Stimulated activated naive CD4-positive, alpha-beta T cell (primary cell): ENCODE results near the gene SEMA6D.
"Not testable (repeated sequence)": the region's sequence is repeated elsewhere in the genome, so short reads cannot be mapped to it uniquely, and the experiment has no call there.

Experiments
- DNase-seq, 6 experiments: peaks; one replicate each; lab custom pipeline; 2025; lab: John Stamatoyannopoulos, UW

SEMA6D gene

DNA sequence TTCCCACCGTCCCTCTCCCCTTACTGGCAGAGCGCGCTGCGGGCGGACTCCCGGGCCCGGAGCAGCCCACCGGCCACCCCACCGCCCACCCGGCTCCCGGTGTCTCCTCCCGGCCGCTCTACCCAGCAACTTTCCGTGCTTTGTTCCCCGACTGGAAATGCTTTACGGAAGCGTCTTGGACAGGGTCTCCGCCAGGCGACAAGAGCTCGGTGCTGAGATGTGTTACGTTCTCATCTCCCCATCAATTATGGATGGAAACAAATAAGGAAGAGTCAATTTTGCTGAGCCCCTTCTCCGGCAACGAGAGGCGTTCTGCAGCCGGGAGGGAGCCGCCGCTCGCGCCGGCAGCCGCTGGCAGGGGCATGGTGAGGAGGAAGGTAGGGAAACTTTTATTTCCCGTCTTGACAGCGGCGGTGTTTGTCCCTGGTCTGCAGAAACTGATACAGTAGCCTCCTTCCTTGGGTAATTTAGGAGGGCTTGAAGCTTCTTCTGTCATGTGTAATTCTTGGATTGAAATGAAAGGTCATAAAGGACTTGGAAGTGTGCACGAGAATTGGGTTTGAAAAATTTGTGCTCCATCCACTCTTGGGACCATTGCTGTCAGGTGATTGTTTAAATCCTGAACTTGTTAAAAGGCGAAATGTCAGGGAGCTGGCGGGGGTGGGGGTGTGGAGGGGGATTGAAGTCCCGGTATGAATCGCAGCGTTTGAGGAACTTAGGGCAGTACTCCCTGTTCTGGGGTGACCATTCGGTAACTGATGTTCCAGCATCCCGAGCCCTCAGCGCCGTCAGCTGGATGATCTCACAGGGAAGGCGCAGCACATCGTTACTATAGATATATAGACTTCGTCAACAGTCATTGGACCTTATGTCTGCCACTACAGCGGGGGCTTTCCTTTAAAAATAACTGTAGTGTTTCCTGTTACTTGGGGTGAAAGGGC lies 1.5 kb downstream of the SEMA6D start:
- DNase-seq, result no peak

DNA sequence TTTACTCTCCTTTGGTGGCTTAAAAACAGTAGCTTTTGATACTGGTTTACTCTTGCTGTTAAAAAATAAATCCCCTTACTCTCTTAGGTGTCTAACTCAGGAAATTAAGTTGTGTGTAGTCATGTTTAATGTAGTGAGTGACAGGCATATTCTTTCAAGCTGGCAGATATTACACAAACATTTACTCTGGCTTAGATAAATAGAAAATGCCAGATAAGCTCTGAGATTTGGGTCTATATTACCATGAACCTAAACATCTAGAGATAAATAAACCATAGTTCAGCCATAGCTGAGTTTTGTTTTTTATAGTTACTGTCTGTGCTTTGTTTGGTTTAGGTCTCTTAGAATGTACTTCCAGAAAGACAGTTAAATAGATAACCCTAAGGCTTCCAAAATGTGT lies 2.4 kb downstream of the SEMA6D start:
- no peak for DNase-seq

DNA sequence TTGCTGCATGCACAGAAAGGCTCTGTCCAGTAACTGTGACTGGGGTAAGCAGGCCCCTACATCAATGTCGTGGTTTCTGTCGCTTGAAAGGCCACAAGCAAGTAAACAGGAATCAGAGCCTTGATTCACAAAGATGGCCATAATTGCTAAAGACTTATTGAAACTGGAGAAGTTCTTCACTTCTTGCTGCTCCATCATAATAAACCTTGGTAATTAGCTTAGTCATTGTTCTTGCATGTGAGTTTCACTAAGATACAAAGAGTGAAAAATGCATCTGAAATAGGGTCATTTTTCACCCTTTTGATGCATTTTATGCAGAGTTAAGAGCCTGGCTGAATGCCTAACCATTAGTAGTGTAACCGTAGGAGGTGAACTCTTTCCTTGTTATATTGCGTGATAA lies 3.2 kb downstream of the SEMA6D start:
- no peak for DNase-seq

DNA sequence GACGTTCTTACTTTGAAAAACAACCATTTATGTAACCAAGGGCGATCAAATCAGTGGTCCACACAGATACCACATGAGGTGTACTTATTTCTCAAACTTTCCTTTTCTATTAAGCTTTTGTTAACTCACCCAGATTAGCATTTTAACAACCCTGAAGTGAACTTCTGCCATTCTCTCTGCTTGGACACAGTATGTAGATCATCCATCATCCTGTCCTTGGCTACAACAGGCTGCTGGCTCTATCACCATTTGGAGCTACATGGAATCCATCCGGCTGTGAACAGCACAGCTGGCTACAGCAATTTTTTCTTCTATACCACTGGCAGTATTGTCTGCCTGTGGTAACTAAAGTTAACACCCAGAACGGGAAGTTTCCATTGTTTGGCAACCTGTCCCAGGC lies 4.4 kb downstream of the SEMA6D start:
- no peak for DNase-seq

DNA sequence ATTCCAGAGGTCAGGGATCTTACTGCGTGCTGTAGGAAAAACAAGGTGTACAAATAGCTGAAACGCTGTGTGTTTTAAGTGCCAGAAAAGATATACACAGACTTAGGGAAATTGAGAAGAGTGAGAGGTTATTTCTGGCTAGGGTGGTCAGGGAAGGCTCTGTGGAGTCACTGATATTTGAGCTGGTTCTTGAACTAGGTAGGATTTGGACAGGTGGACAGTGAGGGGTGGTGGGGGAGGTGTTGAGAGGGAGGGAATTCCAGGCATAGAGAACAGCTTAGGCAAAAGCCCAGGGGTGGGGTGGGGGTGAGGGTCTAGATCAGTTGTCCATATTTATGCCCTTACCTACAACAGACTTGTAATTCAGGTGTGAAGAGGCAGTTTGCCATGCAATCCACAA lies 7.0 kb downstream of the SEMA6D start:
- DNase-seq, result no peak

DNA sequence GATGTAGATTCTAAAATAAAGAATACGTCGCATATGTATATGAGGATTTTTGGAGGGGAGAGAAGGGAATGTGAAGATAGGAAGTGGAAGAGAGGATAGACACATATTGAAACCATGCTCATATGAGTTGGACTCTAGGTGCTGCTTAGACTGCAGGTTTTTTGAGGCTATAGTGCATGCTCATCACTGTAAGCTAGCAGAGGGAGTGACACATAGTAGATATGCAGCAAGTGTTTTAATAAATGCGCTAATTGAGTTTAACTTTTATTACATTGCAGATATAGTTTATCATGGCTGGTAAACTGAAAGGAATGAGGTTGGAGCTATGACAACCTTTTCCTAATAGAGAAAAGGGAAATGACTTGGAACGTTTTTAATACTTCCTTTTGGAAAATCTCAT lies 7.7 kb downstream of the SEMA6D start:
- DNase-seq, result no peak

DNA sequence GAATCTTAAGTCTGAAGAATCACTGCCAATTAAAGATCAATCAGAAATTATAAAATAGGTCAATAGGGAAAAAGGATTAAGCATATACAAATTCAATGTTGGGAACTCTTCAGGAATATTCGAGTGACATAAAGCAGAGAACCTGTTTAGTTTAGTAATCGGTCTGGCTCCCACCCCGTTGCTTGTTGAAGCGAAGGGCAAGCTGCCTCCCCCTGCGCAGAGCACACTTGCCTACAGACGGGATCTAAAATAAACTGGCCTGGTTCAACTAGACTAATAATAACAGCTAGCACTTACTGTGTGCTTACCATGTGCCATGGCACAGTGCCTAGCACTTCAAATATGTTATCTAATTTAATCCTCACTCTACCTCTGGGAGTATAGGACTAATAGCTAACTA lies 8.6 kb downstream of the SEMA6D start:
- no peak for DNase-seq

DNA sequence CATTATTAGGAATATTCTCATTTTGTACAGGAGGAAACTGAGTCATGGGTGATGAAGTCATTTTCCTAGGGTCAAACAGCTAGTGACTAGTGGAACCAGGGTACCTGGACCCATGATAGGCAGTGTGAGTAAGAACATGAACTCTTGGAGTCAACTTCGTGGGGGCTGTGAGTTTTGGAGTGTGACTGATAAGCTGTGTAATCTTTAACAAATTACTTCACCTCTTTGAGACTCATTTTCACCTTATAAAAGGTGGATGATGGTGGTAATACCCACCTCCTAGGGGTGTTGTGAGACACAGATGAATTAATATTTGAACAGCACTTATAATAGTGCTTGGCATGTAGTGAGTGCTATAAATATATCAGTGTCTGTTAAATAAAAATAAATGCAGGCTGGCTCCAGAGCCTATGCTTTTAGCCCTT lies 9.1 kb downstream of the SEMA6D start:
- DNase-seq, result no peak

DNA sequence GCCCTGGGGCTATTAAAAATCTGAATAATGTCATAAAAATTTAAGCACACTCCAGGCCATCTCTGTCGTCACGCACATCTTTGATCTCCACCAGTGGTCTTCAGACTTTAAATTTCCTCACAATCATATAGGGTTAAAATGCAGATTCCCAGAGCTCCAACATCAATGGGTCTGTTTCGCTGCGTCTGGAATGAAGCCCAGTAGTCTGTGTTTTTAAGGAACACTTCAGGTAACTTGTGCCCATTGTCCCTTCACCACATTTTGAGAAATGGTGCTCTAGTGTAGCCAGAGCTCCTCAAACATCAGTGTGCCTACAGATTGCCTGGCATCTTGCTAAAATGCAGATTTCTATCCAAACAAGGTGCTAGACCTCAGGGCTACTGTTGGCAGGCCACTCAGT lies 9.8 kb downstream of the SEMA6D start:
- DNase-seq, result no peak

DNA sequence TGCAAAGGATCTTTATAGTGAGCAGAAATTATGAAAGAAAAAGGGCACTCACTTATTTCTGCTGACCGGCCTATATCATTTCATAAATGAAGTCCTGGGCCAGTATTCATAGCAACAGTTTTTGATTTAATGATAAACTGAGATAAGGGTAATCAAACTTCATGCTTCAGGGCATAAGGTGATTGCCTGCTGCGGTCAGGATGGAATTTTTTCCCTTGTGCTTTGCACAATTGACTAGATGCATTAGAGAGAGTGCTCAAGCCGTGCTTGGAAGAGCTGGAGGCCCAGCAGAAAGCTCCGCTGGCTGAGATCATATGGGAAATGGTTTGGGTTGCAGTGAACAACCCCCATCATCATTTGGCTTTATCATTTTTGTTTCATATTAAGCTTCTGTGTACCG lies 10.4 kb downstream of the SEMA6D start:
- no peak for DNase-seq

DNA sequence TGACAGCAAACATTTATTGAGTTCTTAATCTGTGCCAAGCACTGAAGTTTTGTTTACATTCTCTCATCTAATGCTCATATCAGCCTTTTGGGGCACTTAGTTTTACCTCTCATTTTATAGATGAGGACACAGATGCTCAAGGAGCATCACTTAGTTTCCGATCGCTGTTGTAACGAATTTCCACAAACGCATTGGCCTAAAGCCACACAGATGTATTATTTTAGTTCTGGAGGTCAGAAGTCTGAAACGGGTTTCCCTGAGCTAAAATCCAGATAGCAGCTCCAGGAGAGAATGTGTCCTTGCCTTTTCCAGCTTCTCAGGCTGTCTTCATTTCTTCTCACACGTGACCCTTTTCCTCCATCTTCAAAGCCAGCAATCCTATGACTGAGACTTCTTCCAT lies 11.1 kb downstream of the SEMA6D start:
- no peak for DNase-seq

DNA sequence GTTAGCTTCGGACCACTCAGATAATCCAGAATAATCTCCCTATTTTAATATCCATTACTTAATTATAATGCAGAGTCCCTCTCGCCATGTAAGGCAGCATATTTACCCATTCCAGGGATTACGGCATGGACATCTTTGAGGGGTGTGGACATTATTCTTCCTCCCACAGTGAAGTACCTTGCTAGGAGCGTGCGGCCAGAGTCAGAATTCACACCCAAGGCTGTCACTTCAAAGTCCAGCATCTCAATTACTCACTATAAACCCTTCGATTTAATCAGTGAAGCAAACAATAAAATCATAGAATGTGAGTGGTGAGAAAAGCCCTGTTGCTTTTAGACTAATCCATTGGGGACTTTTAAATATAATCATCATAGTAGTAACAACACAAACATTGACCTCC lies 11.6 kb downstream of the SEMA6D start:
- DNase-seq, result no peak

DNA sequence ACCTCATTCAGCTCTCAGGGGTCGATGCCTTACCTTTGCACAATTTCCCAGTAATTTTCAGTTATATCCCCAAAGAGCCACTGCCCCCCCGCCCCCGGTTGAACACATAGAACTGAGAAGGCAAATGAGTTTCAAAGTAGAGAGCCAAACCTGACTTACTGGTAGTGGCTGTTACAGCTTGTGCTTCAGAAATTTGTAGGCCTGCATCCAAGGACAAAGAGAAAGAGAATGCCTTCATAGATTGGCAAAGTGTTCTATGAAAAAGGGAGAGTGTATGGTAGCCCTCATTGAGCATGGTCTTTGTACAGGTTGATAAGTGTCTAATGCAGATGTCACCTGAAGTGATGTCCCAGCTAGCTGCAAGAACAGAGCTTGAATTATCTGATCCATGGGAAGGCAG lies 13.9 kb downstream of the SEMA6D start:
- DNase-seq, result no peak

DNA sequence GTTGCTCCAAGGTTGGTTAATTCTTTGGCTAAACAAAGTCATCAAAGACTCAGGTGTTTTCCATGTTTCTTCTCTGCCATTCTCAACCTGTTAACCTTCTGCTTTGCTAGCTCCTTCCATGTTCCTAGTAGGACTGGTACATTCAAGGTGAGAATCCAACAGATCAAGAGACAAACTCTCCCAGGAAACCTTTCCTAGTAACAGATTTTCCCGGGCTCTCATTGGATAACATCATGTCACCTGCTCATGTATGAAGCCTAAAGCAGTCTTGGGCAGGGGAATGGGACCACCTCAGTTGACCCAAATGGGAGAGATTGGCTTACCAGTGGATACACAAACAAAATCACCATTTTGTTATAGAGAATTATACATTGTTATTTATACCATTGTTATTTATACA lies 14.9 kb downstream of the SEMA6D start:
- no peak for DNase-seq

DNA sequence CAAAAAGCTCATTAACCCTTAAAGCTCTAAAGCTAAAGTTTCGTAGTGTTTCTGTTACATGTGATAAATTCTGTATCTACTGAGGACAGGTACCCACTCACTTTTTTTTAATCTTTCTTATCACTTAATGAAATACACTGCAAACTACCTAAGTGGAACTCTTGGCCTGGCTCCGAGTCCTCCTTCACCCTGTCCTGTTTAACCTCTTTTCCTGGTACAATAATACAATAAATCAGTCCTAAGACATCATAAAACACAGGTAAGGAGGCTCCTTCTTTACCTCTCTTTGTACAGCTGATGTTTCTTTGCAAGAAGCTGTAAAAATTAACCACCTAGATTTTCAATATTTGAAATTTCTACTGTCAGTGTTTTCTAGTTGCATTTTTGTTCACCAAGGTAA lies 15.8 kb downstream of the SEMA6D start:
- no peak for DNase-seq

DNA sequence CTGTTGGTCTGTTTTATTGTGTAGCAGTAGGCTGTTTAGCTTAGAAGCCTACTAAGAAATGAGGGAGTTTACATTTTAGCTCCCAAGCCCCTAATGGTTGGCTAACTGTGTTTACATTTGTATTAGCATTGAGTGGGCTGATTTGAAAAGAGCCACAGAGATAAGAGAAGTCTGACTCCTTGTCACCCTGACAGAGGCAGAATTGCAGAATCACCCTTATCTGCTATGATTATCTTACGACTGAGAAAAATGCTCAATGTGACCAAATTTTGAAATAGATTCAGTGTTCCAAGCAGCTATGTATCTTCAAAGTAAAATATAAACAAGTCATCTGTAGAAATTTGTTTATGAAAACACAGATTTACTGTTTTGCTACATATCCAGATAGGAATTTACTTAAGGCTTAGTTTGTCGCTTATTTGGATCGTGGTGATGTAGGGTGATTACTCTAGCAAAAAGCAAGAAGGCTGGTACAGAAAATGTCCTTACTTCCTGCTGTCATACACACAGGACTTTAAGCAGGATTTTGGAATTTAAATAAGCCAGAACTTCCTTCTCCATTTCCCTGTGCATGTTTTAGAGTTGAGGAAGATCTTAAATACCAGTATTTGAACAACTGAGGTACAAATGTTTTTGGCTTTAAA lies 19.0 kb downstream of the SEMA6D start:
- no peak for DNase-seq

DNA sequence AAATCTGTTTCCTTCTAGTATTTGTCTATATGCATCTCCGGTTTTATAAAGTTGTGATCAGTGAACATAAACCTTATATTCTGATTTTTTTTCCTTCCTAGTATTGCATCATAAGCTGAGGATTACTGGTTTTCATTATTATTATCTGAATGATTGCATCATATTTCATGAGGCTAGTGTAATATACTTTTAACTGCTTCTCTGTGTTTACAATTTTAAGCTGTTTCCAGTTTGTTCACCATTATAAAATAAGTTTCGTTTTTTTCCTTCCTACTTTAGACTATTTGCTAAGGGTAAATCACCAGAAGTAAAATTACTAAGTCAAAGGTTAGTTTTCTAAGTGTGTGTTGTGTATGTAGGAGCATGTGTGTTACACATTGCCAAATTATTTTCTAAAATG lies 20.2 kb downstream of the SEMA6D start:
- DNase-seq, result no peak

DNA sequence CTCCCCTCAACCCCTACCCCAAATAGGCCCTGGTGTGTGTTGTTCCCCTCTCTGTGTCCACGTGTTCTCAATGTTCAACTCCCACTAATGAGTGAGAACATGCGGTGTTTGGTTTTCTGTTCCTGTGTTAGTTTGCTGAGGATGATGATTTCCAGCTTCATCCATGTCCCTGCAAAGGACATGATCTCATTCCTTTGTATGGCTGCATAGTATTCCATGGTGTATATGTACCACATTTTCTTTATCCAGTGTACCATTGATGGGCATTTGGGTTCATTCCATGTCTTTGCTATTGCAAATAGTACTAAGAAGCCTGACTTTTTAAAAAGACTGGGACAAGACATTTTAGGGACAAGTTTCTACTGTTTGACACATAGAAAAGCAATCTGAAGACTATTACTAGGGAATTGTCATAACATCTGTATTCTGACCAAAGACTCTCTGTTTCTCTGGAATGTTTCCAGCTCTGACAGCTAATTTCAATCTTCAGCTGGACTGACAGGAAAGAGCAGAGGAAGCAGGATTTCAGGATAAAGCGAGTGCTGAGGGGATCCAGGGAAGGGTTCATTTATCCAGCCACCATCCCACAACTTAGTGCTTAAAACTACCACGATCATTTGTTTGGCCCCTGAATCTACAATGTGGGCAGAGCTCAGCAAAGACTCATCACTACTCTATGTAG lies 21.0 kb downstream of the SEMA6D start:
- DNase-seq, result not testable (repeated sequence)

DNA sequence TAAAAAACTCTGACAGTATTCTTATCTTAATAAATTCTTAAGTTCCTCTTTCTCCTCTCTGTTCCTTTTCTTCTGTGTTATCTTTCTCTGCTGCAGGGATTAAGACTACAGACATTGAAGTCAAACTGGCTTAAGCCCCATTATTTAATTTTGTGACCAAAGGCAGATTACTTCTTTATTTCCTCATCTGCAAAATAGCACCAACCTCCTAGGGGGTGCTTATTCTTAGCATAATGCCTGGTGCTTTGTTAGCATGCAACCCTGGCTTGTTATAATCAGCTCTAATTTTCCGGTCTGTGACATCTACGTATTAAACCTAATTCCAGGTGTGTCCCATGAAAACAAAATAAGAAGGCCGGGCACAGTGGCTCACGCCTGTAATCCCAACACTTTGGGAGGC lies 23.8 kb downstream of the SEMA6D start:
- DNase-seq, result no peak

DNA sequence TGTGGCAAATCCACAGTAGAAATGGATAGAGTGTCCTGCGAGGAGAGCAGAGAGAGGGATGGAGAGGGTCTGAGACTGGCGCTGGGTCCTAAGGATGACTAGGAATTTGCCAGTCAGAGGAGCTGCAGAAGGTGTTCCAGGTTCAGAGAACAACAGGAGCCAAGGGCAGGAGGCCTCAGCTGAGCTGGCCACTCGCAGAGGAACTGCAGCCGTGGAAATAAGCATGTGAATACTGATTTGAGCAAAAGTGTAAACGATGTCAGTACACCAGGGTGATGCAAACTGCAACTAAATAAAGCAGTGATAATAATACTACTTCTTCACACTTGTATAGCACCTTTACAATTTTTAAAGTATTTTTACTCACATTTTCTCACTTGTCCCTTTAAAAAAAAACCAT lies 24.6 kb downstream of the SEMA6D start:
- no peak for DNase-seq

DNA sequence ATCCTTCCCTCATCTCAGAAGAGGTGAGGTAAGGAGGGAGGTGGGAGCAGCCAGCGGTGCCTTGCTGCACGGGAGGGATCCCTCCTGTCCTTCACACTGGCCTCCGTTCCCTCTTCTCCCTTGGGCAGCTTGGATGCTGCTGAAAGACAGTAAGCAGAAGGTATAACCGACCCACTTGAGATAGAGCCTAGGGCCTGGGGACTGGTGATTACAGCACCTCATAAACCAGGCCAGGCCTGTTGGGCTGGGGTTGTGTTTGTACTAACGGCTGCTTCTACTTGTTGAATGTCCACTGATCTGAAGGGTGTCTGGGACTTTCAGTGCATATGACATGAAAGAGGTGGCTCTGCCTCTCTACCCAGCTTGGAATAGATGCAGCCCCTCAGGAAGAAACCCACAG lies 25.0 kb downstream of the SEMA6D start:
- DNase-seq, result no peak

DNA sequence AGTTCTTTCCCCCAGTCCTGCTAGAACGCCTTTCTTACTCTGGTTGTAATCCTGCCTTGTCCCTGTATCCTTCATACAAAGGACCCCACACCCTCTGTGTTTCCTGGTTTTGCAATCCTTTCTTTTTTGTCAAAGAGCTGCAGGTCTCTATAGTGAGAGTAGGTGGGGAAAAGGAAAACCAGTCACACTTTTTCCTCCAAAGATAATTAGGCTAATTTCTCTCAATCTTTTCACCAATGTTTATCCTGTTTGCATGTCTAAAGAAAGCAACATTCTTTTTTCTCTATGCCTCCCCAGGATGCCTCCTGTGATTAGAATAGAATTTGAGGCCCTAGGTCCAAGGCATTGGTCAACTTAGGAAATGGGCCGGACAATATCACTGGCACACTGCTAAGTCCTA lies 25.4 kb downstream of the SEMA6D start:
- DNase-seq, result no peak

DNA sequence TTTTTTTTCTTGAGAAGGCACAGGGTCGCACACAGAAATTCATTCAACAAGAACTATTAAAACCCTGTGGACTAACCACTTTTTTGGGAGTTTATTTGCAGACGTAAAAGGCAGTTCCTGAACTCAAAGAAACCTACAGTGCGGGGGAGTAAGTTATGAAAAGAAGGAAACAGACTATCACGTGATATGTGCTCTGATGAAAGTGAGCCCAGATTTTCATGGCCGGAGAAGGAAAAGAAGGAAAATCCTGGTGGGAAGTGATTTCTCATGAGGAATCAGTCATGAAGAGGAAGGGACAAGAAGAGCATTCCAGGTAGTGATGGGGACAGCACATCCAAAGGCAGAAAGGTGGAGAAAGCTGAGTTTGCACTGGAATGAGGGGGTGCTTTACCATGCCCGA lies 26.1 kb downstream of the SEMA6D start:
- DNase-seq, result no peak
